HG02852 (cell line): ENCODE results near the gene SLC12A5.

ENCODE experiments used
- ATAC-seq: cut with Tn5 transposase; IDR thresholded peaks from one replicate; pipeline ENCODE4 v1.9.1; 2021; ENCODE audit warnings: mild to moderate bottlenecking, moderate library complexity; ENCODE audit not compliant: unreplicated experiment

Gene SLC12A5

DNA sequence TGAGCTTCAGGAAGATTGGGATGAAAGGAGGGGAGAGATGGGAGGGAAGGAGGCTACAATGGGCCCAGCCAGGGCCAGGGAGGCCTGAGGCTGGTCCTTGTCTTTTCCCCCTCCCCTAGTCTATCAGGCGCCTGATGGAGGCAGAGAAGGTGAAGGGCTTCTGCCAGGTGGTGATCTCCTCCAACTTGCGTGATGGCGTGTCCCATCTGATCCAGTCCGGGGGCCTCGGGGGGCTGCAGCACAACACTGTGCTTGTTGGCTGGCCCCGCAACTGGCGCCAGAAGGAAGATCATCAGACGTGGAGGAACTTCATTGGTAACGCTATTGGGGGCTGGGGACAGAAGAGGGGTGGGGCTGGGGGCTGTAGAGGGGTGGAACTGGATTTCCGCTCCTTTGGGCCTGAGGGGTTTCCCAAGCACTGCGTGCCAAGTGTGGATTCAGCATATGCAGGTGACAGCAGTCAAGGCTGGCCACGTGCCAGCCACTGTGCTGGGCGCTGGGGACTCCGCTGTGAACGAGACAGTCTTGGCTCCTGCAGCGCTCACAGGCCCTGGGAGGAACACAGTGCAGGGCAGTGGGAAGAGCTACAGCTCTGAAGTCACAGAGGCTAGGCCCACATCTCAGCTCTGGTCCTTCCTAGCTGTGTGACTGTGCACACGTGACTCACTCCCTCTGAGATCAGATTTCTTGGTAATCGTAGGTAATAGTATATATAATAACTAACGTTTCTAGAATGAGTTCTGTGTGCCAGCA, 22.7 kb downstream of the SLC12A5 start:
- no peak for ATAC-seq

DNA sequence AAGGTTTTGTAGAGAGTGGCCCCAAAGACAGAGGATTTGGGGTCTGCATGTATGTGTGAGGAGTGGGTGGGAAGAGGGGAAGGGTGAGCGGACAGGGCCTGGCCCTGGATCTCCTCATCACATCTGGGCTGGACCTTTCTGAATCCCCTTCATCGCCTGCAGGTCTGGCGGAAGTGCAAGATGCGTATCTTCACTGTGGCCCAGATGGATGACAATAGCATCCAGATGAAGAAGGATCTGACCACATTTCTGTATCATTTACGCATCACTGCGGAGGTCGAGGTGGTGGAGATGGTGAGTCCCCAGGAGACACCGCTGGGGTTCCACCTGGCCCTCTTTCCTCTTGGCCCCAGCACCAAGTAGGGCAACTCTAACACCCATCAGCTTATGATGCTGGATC, 24.4 kb downstream of the SLC12A5 start:
- no peak for ATAC-seq

DNA sequence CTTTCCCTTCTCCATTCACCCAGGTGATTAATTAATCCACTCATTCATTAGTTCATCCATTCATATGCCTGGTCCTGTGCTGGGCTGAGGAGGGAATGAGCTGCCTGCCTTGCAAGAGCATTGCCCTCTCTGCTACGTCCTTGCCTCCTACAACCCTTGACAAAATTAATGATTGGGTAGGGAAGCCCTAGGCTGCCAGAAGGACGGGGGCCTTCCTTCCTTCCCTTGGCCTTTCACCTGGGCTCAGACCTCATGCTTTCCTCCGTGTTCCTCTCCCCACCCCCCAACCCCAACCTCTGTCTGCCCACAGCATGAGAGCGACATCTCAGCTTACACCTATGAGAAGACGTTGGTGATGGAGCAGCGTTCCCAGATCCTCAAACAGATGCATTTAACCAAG, 25.6 kb downstream of the SLC12A5 start:
- ATAC-seq = no peak

DNA sequence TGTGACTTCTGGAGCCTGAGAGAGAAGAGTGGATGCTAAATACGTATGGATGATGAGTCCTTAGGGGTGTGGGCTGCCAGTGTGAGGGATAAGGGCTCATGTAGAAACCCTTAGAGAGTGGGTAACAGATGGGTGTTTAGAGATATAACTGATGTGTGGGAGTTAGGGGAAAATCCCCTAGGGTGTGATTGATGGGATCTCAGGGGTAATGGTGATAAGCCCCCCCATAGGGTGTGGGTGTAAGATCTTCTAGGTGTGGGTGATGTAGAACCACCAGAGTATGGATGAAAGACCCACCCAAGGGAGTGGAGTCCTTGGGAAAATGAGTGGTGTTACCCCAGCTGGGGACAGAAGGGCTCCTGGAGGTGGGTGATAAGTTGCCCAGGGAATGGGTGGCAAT, 26.3 kb downstream of the SLC12A5 start:
- ATAC-seq = no peak

DNA sequence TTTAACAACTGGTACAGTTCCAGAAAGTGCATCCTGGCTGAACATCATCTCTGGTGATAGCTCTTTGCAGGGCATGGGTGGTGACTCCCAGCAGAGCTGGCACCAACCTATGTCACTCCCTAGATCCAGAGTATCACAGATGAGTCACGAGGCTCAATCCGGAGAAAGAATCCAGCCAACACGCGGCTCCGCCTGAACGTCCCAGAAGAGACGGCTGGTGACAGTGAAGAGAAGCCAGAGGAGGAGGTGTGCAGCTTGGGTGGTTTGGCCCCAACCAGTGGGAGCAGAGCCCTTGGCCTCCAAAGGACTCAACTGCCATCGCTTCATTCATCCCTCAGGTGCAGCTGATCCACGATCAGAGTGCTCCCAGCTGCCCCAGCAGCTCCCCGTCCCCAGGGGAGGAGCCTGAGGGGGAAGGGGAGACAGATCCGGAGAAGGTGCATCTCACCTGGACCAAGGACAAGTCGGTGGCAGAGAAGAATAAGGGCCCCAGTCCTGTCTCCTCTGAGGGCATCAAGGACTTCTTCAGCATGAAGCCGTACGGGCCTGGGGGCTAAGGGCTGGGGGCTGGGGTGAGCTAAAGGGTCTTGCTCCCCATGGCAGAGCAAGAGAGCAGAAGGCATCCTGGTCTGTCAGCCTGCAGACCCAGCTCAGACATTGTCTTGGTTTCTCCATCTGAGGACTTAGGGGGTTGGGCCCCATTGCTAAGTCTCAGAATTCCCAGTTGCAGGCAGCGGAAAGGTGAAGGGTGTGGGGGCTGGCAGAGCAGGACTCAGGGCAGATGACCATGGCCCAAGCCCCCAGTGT, 27.2 kb downstream of the SLC12A5 start:
- no peak for ATAC-seq

DNA sequence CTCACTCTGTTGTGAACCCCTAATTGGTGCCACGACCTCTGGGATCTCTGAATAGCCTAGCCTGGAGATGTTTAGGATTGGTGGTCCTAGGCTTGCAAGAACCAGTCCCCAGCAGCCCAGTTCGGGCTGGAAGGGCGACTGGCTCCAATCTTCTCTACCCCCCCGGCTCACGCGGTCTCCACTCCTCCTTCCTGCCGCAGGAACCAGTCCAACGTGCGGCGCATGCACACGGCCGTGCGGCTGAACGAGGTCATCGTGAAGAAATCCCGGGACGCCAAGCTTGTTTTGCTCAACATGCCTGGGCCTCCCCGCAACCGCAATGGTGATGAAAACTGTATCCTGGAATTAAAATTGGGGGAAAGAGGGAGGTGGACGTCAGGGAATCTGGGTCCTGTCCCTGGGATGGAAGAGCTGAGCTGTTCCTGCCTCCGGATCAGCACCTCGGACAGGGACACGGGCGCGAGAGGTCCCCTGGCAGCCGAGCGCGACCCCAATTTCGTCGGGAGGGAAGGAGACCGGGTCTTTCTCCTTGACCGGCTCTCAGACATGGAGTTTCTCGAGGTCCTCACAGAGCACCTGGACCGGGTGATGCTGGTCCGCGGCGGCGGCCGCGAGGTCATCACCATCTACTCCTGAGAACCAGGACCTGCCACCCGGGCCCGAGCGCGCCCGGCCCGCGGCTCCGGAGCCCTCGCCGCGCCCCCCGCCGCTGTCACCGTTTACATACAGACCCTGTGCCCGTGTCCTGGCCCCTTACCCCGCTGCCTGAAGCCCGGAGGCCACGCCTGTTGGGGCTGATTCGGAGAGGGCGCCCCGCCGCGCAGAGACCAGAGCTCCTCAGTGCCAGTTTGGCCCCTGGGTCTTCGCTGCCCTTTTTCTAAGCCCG, 28.2 kb downstream of the SLC12A5 start:
- no peak for ATAC-seq

DNA sequence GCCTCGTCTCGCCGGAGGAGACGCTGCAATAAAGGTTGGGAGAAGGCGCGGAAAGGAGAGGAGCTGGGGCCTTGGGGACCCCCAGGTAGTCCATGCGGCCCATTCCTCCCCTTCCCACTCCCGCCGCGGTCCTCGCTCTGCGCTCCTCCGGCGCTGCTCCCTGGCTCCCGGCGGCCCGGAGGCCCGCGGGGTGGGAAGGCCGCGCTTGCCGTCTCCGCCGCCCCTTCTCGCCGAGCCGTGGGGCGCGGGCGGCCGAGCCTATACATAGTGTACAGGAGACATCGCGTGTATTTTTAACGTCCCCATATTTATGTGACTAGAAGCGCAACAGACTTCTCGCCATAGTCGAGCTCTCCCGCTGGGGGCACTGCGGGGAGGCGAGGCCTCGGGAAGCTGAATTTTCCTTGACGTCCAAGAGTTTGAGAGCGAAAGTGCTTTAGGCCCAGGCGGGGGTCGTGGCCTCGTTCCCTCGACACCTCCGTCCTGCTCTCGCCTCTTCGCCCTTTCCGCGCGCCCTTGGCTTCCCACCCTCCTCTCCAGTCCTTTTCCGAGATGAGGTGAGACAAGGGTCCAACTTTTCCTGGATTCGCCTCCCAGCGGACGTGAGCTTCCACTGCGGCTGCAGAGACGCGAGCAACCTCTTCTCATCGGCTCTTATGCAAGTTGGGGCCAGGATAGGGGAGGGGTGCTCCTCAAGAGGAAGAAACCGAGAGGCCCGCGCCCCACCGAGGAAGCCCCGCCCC, 29.0 kb downstream of the SLC12A5 start:
- ATAC-seq = no peak

DNA sequence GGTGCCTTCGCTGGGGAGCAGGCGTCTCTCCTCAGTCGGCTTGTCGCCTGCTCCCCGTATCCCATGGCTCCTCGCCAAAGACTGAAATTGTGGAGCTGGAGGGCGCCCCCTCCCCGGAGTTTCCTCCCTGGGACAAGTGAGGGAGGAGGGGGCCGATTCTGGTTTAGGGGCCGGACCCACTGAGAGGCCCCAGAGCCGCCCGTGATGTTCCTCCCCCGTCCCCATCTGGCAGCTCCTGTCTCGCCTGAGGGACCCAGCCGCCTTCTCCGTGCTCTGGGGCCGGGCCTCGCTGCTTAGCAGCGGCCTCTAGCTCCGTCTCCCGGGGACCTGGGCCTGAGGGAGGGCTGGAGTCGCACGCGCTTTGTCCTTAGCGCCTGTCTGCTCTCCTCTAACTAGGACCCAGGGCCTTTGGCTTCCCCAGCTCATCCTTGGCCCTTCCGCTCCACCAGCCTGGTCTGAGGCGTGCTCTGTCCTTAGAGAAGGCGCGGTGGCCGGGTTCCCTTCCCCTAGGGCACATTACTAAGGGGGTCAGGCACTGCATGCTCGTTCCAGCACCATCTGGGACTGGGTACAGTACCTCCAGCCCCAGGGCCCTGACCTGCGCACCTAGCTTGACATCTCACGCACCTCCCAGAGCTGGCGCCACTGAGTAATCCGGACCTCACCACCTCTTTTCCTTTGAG, 29.7 kb downstream of the SLC12A5 start:
- ATAC-seq = no peak

DNA sequence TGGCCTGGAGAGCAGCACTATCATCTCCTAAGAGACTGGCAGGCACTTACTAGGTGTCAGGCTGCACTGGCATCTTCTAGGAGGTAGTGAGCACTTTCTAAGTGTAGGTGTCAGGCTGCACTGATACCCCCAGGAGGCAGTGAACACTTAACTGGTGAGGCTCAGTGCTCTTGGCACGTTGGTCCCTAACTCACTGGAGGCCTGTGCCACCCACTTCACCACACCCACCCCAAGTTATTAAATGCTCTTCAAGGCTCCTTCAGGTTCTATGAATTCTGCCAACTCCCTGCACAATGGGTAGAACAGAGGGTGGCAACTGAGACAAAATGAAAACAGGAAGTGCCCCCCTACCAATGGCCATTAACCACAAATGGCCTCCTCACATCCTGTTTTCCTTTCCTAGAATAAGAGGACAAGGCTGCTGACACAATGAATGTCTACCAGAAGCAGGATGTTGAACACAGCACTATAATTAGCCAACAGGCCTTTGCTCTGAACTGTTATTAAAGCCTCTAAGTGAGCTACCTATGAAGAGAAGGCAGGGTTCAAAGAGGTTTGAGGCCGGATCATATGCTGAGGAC, 31.4 kb downstream of the SLC12A5 start:
- no peak for ATAC-seq

DNA sequence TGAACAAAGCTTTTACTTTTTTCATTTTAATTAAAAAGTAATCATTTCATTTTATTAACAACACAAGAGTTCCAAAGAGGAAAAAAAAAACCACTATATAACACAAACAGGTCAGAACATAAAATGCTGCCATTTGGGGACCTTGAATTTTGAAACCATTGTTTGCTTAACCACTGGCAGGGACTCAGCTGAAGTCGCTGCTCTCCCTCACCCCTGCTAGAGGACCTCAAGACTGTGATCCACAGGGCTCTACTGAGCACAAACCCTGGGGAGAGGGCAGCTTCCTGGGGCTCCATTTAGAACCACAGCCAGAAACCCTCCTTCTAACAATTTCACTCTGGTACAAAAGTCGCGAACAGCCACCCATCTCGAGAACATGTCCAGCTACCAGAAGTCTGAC, 32.0 kb downstream of the SLC12A5 start:
- ATAC-seq = no peak

DNA sequence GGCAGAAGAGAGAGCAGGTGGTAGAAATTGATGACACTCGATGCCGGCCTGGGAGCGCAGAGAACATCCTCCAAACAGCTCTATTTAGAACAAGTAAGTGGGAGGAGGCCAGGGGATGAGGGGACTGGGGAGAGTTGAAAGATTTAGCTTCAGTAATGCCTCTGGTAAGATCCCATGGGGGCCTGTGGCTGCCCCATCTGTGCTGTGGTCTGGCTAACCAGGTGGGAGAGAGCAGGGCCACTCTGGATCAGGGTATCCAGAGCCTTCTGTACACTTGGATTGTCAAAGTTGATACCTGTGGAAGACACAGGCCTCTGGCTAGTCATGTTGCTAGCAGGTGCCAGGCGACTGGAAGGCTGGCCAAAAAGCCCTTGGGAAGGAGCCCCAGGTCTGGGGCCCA, 33.1 kb downstream of the SLC12A5 start:
- ATAC-seq = no peak

DNA sequence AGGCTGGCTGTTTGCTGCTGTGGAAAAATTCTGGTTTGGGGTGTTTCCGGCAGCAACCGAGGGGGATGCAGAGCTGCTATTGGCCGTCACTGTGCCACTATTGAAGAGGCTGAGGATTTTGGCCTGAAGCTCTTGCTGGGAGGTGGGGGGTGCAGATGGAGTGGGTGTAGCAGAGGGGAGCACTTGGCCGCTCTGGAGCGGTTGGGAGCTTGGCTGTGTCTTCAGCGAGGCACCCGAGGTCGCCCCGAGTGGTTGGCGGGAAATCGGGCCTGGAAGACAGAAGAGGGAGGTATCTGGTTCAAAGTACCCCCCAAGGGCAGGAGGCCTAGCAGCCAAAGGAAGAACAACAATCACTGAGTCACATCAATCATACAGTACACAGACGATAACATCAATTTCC, 33.6 kb downstream of the SLC12A5 start:
- ATAC-seq = no peak

DNA sequence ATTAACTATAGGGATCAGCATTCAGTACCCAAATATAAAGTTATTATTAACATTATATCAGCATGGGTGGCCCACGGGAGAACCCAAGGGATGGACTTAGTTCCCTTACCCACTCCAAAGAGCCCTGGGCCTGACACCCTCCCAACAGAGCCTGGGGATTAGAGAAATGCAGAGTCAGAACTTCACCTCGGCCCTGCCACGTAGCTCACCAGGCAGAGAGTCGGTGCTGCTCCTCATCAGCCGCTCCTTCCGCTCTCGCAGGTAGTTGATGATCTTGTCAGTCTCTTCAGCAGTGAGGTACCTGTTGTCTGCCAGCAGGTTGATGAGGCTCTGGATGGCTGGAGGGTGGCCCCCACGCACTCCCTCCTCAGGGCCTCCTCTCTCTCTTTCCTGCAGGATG, 34.1 kb downstream of the SLC12A5 start:
- ATAC-seq = no peak

DNA sequence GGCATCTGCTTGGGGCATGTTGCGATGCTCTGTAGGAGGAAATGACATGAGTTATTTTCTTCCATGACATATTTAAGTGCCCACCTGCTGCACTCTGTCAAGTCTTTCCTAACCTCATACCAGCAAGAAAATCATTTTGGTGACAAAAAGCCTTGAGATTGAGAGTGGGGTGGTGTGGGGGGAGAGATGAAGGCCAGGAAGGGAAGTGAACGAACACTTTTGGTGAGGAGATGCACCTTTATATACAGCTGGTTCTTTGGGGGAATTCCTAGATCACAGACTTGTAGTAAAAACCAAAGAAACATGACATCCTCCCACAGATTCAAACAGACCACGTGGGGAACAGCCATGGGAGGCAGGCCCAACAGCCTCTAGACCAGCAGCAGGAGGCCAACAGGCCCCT, 34.6 kb downstream of the SLC12A5 start:
- ATAC-seq = no peak

DNA sequence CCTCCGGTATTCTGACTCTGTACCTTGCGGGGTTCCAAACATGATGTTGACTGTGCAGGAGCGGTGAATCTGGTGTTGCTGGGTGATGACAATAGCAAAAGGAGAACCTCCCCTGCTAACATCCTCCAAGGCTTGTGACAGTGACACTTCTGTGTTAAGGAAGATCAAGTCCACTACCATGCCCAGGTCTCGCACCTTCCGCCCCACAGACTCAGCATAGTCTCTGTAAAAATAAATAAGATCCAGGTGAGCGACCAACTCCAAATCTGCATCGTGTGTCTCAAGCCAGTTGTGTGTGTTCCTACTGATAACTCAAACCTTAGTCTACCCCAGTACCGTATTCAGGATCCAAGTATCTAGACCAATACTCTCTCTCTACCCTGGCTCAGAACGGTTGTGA, 36.0 kb downstream of the SLC12A5 start:
- ATAC-seq = no peak

DNA sequence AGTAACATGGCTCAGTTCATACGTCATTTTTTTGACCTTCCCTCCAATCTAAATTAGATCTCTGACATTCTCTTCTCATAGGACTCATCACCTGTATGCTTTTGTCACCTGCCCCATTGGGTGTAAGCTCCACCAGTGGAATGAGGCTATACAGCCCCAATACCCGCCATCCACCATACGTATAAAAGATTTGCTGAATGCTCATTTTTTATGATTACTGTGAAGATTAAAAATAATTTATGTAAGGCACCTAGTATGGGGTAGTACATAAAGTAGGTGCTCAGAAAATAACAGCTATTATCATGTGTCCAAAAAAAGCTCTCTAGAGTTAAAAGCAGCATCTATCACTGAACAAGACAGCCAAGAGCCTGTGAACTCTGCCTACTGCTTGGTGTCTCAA, 36.7 kb downstream of the SLC12A5 start:
- ATAC-seq = no peak

DNA sequence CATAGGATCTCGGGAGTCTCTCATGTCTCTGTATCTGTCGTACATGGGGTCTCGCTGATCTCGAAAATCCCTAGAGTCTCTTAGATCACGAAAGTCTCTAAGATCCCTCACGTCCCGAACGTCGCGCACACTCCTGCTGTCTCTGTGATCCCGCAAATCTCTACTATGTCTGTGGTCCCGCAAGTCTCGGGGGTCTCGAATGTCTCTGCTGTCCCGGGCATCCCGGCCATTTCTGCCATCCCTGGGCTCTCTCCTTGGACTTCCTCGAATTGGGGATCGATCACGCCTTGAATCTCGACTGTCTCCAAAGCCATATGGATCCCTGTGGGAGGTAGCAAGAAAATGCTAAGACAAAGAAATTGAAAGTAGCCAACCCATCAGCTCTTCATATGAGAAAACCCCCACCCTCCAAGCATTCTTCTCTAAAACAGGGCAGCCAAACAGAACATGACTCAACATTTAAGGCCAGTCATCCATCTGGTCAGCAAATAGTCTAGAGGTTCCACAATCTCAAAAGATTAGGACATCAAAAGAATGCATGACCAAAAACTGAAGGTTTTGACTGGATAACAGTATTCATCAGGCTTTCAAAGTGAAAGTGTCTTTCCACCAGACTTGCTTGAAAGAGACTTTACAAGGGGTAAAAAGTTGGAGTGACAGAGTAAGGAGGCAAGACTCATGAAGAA, 41.3 kb downstream of the SLC12A5 start:
- ATAC-seq = no peak

DNA sequence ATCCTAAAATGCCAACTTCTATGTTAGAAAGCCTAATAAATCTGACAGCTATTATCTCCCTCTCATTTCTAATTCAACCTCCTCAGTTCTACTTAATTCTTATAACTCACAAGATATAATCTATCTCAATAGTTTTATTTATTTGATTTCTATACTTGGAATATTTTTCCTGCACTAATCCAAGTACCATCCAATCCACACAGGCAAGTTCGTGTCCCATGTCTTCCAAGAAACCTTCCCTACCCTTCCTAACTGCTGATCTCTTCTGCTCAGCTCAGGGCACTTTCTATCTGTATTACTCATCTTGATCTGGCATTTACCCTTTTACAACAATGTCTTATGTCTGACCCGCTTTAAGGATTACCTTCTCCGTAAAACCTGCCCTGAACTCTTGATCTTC, 42.6 kb downstream of the SLC12A5 start:
- ATAC-seq = no peak

DNA sequence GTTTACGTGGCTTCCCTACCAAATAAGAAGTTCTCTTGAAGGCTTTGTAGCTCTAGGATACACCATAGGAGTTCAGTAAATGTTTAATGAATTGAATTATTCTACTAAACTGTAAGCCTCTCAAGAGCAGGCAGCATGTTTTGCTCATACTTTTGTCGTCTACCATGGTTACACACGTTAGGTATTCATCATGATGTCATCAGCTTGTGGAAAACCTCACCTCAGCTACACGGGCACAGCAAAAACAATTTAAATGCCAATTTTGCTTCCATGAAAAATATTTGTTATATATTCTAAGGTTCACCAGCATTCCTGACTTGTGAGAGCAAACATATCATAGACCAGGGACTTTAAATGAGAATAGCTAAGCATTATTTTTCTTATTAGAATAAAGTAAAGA, 44.0 kb downstream of the SLC12A5 start:
- no peak for ATAC-seq
